ENCODE results near the gene MFSD6. TPM values are rescaled to one million over a fixed set of nuclear protein-coding genes. Genes with fewer than 3 reads are reported as not detected.

MFSD6 gene
- total and polyA plus RNA-seq, 2 donors (not counting 1 experiment from before 2014, with no cell fraction given): 31.4 to 50.8 TPM

- Histone ChIP-seq H3K9ac (ENCODE audit: insufficient read depth, low read length) (no peak overlapping the region), H3K4me1 (ENCODE audit: control insufficient read depth, extremely low read depth, insufficient read depth, low read length) (no peaks in the 10 kb centered on the region), H3K4me3 (replicated peaks in 1 of 4; ENCODE audit: control extremely low read depth in 1 of 4, insufficient read depth in 1 of 4, low read depth in 3 of 4, low read length in 4 of 4) (no peak overlapping the region), H3K79me2 (ENCODE audit: control insufficient read depth, insufficient read depth, low read length) (no peaks in the 10 kb centered on the region), H3K9me3 (ENCODE audit: control insufficient read depth, insufficient read depth, low read depth, low read length) (no peaks in the 10 kb centered on the region), H3K27me3 (ENCODE audit: control insufficient read depth, insufficient read depth, low read length) (no peaks in the 10 kb centered on the region), H3K27ac (ENCODE audit: insufficient read depth, low read length) (no peak overlapping the region), H3K36me3 (ENCODE audit: control insufficient read depth, insufficient read depth, low read length) (no peaks in the 10 kb centered on the region), H3K4me2 (ENCODE audit: extremely low read depth, insufficient read depth, low read length) (no peak overlapping the region), H4K20me1 (ENCODE audit: control insufficient read depth, extremely low read depth, insufficient read depth, low read length) (no peaks in the 10 kb centered on the region), H2AFZ (ENCODE audit: low read length) (no peak overlapping the region)
- TF ChIP-seq, protein P1, sequence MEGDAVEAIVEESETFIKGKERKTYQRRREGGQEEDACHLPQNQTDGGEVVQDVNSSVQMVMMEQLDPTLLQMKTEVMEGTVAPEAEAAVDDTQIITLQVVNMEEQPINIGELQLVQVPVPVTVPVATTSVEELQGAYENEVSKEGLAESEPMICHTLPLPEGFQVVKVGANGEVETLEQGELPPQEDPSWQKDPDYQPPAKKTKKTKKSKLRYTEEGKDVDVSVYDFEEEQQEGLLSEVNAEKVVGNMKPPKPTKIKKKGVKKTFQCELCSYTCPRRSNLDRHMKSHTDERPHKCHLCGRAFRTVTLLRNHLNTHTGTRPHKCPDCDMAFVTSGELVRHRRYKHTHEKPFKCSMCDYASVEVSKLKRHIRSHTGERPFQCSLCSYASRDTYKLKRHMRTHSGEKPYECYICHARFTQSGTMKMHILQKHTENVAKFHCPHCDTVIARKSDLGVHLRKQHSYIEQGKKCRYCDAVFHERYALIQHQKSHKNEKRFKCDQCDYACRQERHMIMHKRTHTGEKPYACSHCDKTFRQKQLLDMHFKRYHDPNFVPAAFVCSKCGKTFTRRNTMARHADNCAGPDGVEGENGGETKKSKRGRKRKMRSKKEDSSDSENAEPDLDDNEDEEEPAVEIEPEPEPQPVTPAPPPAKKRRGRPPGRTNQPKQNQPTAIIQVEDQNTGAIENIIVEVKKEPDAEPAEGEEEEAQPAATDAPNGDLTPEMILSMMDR (conservative IDR thresholded peaks at IDR 0.05 in 1 of 2, IDR thresholded peaks at IDR 0.05 in 1 of 2; ENCODE audit: low read depth in 1 of 2, low read length in 2 of 2): no peak
- TF ChIP-seq EZH2 (IDR thresholded peaks at IDR 0.05; ENCODE audit: low read length, missing control alignments): no peak
- DNase-seq (ENCODE audit: low read depth in 2 of 2): peak in 1 of 2 donors; percentile 13
These were observed 48.7 kb downstream of the MFSD6 start for GRCh38 chr2:190456833-190457232.

GRCh38 chr2:190457256-190457655 is 49.1 kb downstream of the MFSD6 start:
- TF ChIP-seq, protein P1 (conservative IDR thresholded peaks at IDR 0.05 in 1 of 2, IDR thresholded peaks at IDR 0.05 in 1 of 2; ENCODE audit: low read depth in 1 of 2, low read length in 2 of 2): no peak
- no peak for TF ChIP-seq EZH2 (IDR thresholded peaks at IDR 0.05; ENCODE audit: low read length, missing control alignments)
- no peaks in the 10 kb centered on the region for H3K27me3 ChIP-seq (ENCODE audit: control insufficient read depth, insufficient read depth, low read length)

GRCh38 chr2:190458352-190459107 is 50.4 kb downstream of the MFSD6 start:
- no peaks in the 10 kb centered on the region for H4K20me1 ChIP-seq (ENCODE audit: control insufficient read depth, extremely low read depth, insufficient read depth, low read length)
- H3K4me1 ChIP-seq (ENCODE audit: control insufficient read depth, extremely low read depth, insufficient read depth, low read length): no peaks in the 10 kb centered on the region
- H3K27me3 ChIP-seq (ENCODE audit: control insufficient read depth, insufficient read depth, low read length): no peaks in the 10 kb centered on the region
- TF ChIP-seq EZH2 (IDR thresholded peaks at IDR 0.05; ENCODE audit: low read length, missing control alignments): no peak
- TF ChIP-seq, protein P1 (conservative IDR thresholded peaks at IDR 0.05 in 1 of 2, IDR thresholded peaks at IDR 0.05 in 1 of 2; ENCODE audit: low read depth in 1 of 2, low read length in 2 of 2): no peak
- no peak overlapping the region for H3K9ac ChIP-seq (ENCODE audit: insufficient read depth, low read length)
- no peak for DNase-seq (ENCODE audit: low read depth in 2 of 2)
- no peak overlapping the region for H2AFZ ChIP-seq (ENCODE audit: low read length)
- H3K27ac ChIP-seq (ENCODE audit: insufficient read depth, low read length): no peak overlapping the region
- no peak overlapping the region for H3K4me2 ChIP-seq (ENCODE audit: extremely low read depth, insufficient read depth, low read length)
- H3K4me3 ChIP-seq (replicated peaks in 1 of 4; ENCODE audit: control extremely low read depth in 1 of 4, insufficient read depth in 1 of 4, low read depth in 3 of 4, low read length in 4 of 4): no peak overlapping the region
- no peaks in the 10 kb centered on the region for H3K36me3 ChIP-seq (ENCODE audit: control insufficient read depth, insufficient read depth, low read length)
- H3K79me2 ChIP-seq (ENCODE audit: control insufficient read depth, insufficient read depth, low read length): no peaks in the 10 kb centered on the region
- H3K9me3 ChIP-seq (ENCODE audit: control insufficient read depth, insufficient read depth, low read depth, low read length): no peaks in the 10 kb centered on the region

More at GRCh38 chr2:190457256-190457655, 49.1 kb downstream of the MFSD6 start:
- Histone ChIP-seq H3K4me3 (replicated peaks in 1 of 4; ENCODE audit: control extremely low read depth in 1 of 4, insufficient read depth in 1 of 4, low read depth in 3 of 4, low read length in 4 of 4) (no peak overlapping the region), H4K20me1 (ENCODE audit: control insufficient read depth, extremely low read depth, insufficient read depth, low read length) (no peaks in the 10 kb centered on the region), H3K27ac (ENCODE audit: insufficient read depth, low read length) (no peak overlapping the region), H3K36me3 (ENCODE audit: control insufficient read depth, insufficient read depth, low read length) (no peaks in the 10 kb centered on the region), H3K9ac (ENCODE audit: insufficient read depth, low read length) (no peak overlapping the region), H3K9me3 (ENCODE audit: control insufficient read depth, insufficient read depth, low read depth, low read length) (no peaks in the 10 kb centered on the region), H3K4me2 (ENCODE audit: extremely low read depth, insufficient read depth, low read length) (no peak overlapping the region), H3K79me2 (ENCODE audit: control insufficient read depth, insufficient read depth, low read length) (no peaks in the 10 kb centered on the region), H2AFZ (ENCODE audit: low read length) (no peak overlapping the region), H3K4me1 (ENCODE audit: control insufficient read depth, extremely low read depth, insufficient read depth, low read length) (no peaks in the 10 kb centered on the region)
- DNase-seq (ENCODE audit: low read depth in 2 of 2): no peak
